22Rv1 (cell line): ENCODE measurements around the gene KRTAP4-6.
"Not testable (repeated sequence)": the region's sequence is repeated elsewhere in the genome, so short reads cannot be mapped to it uniquely, and the experiment has no call there.

ENCODE experiments used
- H3K27ac ChIP-seq: fragments of 450-650 bp; 2 replicates; pipeline ENCODE4 v1.5.1; 2017
- CTCF ChIP-seq: fragments of 450-650 bp; IDR thresholded peaks from 2 replicates; pipeline ENCODE4 v1.5.1; 2017; ENCODE audit warnings: mild to moderate bottlenecking
- ZFX ChIP-seq: fragments of 450-650 bp; IDR thresholded peaks from 2 replicates; pipeline ENCODE4 v1.6.1; 2017; ENCODE audit warnings: antibody characterized with exemption, borderline replicate concordance

Gene KRTAP4-6

GRCh38 chr17:41121742-41122141 lies 18.6 kb downstream of the KRTAP4-6 start:
- no peak overlapping the region for H3K27ac ChIP-seq
- TF ChIP-seq ZFX (no peak), CTCF (no peak)

- not testable (repeated sequence) for H3K27ac ChIP-seq
Measured at GRCh38 chr17:41119696-41120690, 20.4 kb downstream of the KRTAP4-6 start.

GRCh38 chr17:41118721-41119120 lies 21.6 kb downstream of the KRTAP4-6 start:
- TF ChIP-seq ZFX (no peak), CTCF (no peak)
- H3K27ac ChIP-seq, result no peak overlapping the region

GRCh38 chr17:41117846-41118386 lies 22.4 kb downstream of the KRTAP4-6 start, which contains the start of gene KRTAP4-11:
Gene KRTAP4-11, minus strand, starts transcription at chr17:41118373. Its CDS starts 58 bp downstream, at chr17:41118315.
- not testable (repeated sequence) for H3K27ac ChIP-seq

- no peak overlapping the region for H3K27ac ChIP-seq
- no peak for TF ChIP-seq CTCF
- no peak for TF ChIP-seq ZFX
Measured at GRCh38 chr17:41116297-41116696, 24.0 kb downstream of the KRTAP4-6 start.

GRCh38 chr17:41111151-41111885 lies 29.0 kb downstream of the KRTAP4-6 start:
- no peak for TF ChIP-seq ZFX
- no peak for TF ChIP-seq CTCF
- H3K27ac ChIP-seq, result no peak overlapping the region

- H3K27ac ChIP-seq, result not testable (repeated sequence)
Measured at GRCh38 chr17:41108728-41109386, 31.5 kb downstream of the KRTAP4-6 start.

- TF ChIP-seq ZFX (no peak), CTCF (no peak)
- no peak overlapping the region for H3K27ac ChIP-seq
Measured at GRCh38 chr17:41107941-41108450, 32.3 kb downstream of the KRTAP4-6 start.

- H3K27ac ChIP-seq, result not testable (repeated sequence)
Measured at GRCh38 chr17:41105347-41105746, 35.0 kb downstream of the KRTAP4-6 start, which contains the start of gene KRTAP4-9. Gene KRTAP4-9, plus strand, starts transcription at chr17:41105389. Its CDS starts 0 bp downstream, at chr17:41105389.

GRCh38 chr17:41104386-41105038 lies 35.8 kb downstream of the KRTAP4-6 start:
- not testable (repeated sequence) for H3K27ac ChIP-seq
